ENCODE results near the gene C5. TPM values are rescaled to one million over a fixed set of nuclear protein-coding genes. Genes with fewer than 3 reads are reported as not detected.

The C5 gene
- total RNA-seq, 1 experiment from 2014 or later, result 0.57 TPM

- TF ChIP-seq ZNF512 (CRISPR knock-in tag; IDR thresholded peaks at IDR 0.05; ENCODE audit: borderline replicate concordance) (no peak), NR1H2 (CRISPR knock-in tag; IDR thresholded peaks at IDR 0.05) (no peak), CREB1 (CRISPR knock-in tag; IDR thresholded peaks at IDR 0.05) (no peak)
- TF ChIP-seq, protein P1, sequence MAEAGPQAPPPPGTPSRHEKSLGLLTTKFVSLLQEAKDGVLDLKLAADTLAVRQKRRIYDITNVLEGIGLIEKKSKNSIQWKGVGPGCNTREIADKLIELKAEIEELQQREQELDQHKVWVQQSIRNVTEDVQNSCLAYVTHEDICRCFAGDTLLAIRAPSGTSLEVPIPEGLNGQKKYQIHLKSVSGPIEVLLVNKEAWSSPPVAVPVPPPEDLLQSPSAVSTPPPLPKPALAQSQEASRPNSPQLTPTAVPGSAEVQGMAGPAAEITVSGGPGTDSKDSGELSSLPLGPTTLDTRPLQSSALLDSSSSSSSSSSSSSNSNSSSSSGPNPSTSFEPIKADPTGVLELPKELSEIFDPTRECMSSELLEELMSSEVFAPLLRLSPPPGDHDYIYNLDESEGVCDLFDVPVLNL (CRISPR knock-in tag; IDR thresholded peaks at IDR 0.05; ENCODE audit: borderline replicate concordance, low read depth), result no peak
Observed at GRCh38 chr9:121071756-121072421, 21.8 kb upstream of the C5 start (continued).

- Mint-ChIP-seq H3K27me3 (ENCODE audit: low read depth) (peaks cover 87% of the 10 kb centered on the region), H3K4me3 (no peak overlapping the region), H3K4me1 (peaks cover 23% of the 10 kb centered on the region), H3K27ac (no peak overlapping the region), H3K36me3 (no peaks in the 10 kb centered on the region), H3K9me3 (peaks cover 10% of the 10 kb centered on the region)
- DNase-seq (ENCODE audit: low spot score), result no peak
- ChIA-PET CTCF (interaction anchor here (1.6 to 3.2 kb wide), 2 partner anchors 12 to 328 kb away, joined by 4 to 19 read pairs; no protein-coding TSS in a partner anchor), POLR2A (no interaction called here)
- TF ChIP-seq ZNF232 (CRISPR knock-in tag; IDR thresholded peaks at IDR 0.05) (no peak), ZNF121 (CRISPR knock-in tag; IDR thresholded peaks at IDR 0.05) (peak; percentile 33; the same call in 1 of the 2 replicates)
- no peak for ATAC-seq
Observed at GRCh38 chr9:121071370-121071755, 21.3 kb upstream of the C5 start.

GRCh38 chr9:121069396-121069795 lies 19.3 kb upstream of the C5 start:
- ChIA-PET POLR2A (no interaction called here), CTCF (interaction anchor here (0.9 to 1.6 kb wide), 2 partner anchors 9 to 14 kb away, joined by 3 to 6 read pairs; no protein-coding TSS in a partner anchor)
- H3K27ac Mint-ChIP-seq, result no peak overlapping the region
- ATAC-seq (no peak), DNase-seq (ENCODE audit: low spot score) (no peak)
- H3K4me3 Mint-ChIP-seq, result no peak overlapping the region
- H3K27me3 Mint-ChIP-seq (ENCODE audit: low read depth), result peaks cover 70% of the 10 kb centered on the region
- H3K4me1 Mint-ChIP-seq, result peaks cover 21% of the 10 kb centered on the region
- TF ChIP-seq ZMAT4 (CRISPR knock-in tag; IDR thresholded peaks at IDR 0.05) (no peak), PREB (CRISPR knock-in tag; IDR thresholded peaks at IDR 0.05; ENCODE audit: borderline replicate concordance) (no peak), ZNF219 (CRISPR knock-in tag; IDR thresholded peaks at IDR 0.05; ENCODE audit: borderline replicate concordance) (no peak), ZSCAN18 (CRISPR knock-in tag; IDR thresholded peaks at IDR 0.05) (no peak), GABPB1 (CRISPR knock-in tag; IDR thresholded peaks at IDR 0.05) (no peak), ZBTB43 (CRISPR knock-in tag; IDR thresholded peaks at IDR 0.05) (no peak)
- no peaks in the 10 kb centered on the region for H3K36me3 Mint-ChIP-seq
- H3K9me3 Mint-ChIP-seq, result peaks cover 10% of the 10 kb centered on the region

Measured in WTC11 (cell line).